ENCODE measurements around the gene KCNK17. TPM values are rescaled to one million over a fixed set of nuclear protein-coding genes. Genes with fewer than 3 reads are reported as not detected.

KCNK17 gene
- total and polyA plus RNA-seq, 2 of the 8 experiments (the other 6 are each of a cell fraction or from before 2014, with no cell fraction given): 2.9 to 3.4 TPM

- Histone ChIP-seq H3K27me3 (replicated peaks in 1 of 4; ENCODE audit: control insufficient read depth in 3 of 4, extremely low read depth in 1 of 4, insufficient read depth in 3 of 4, low read length in 3 of 4) (peaks cover 26 to 53% (median 47%) of the 10 kb centered on the region in 4 experiments), H4K20me1 (replicated peaks in 1 of 2; ENCODE audit: control insufficient read depth in 1 of 2, insufficient read depth in 2 of 2, low read length in 2 of 2) (peaks cover 0 to 2% of the 10 kb centered on the region in 2 experiments), H3K14ac (ENCODE audit: insufficient read length) (no peak overlapping the region), H2AK5ac (ENCODE audit: low read depth, low read length) (no peak overlapping the region), H3K23ac (ENCODE audit: insufficient read length) (no peak overlapping the region), H2BK12ac (ENCODE audit: low read depth, low read length) (no peak overlapping the region), H4K91ac (replicated peaks; ENCODE audit: insufficient read length, low read length) (peak overlapping the region; percentile 41), H3K9me3 (ENCODE audit: insufficient read depth in 2 of 2, low read depth in 1 of 2, low read length in 1 of 2) (no peaks in the 10 kb centered on the region), H3K56ac (replicated peaks; ENCODE audit: insufficient read length, low read depth, low read length) (no peak overlapping the region), H3K4me2 (ENCODE audit: insufficient read depth in 1 of 2, low read depth in 2 of 2, low read length in 2 of 2) (peak overlapping the region; percentile 76 to 89), H2BK20ac (ENCODE audit: low read length) (no peak overlapping the region), H4K5ac (ENCODE audit: insufficient read length, low read depth, low read length) (no peak overlapping the region), H3K79me2 (ENCODE audit: control insufficient read depth in 1 of 2, insufficient read depth in 2 of 2, low read length in 2 of 2) (no peaks in the 10 kb centered on the region), H2AFZ (ENCODE audit: low read length) (peak overlapping the region; percentile 57; the same call in 1 of the 2 replicates), H2BK120ac (replicated peaks; ENCODE audit: low read depth, low read length) (no peak overlapping the region), H3K36me3 (ENCODE audit: control insufficient read depth in 2 of 4, insufficient read depth in 4 of 4, low read length in 3 of 4) (no peaks in the 10 kb centered on the region), H3K4me3 (ENCODE audit: extremely low read depth in 1 of 4, insufficient read depth in 2 of 4, low read depth in 3 of 4, low read length in 4 of 4) (peak overlapping the region; percentile 37 to 68 (median 50)), H3K9ac (replicated peaks in 1 of 4; ENCODE audit: extremely low read depth in 1 of 4, low read depth in 3 of 4, low read length in 3 of 4) (peak overlapping the region in 2 of 4 experiments; percentile 29 to 34; a peak in 2 of 7 replicates), H3K79me1 (ENCODE audit: low read depth, low read length) (no peaks in the 10 kb centered on the region; the same call in 1 of the 2 replicates), H2BK15ac (ENCODE audit: low read length) (no peak overlapping the region), H3K27ac (ENCODE audit: low read depth, low read length) (no peak overlapping the region), H3K23me2 (ENCODE audit: low read depth, low read length) (peaks cover 12% of the 10 kb centered on the region; the same call in 1 of the 2 replicates), H2BK5ac (ENCODE audit: low read depth, low read length) (peak overlapping the region; percentile 75; the same call in 1 of the 2 replicates), H3K4ac (replicated peaks; ENCODE audit: insufficient read length, low read depth, low read length) (no peak overlapping the region), H4K8ac (ENCODE audit: extremely low read depth, insufficient read depth, low read length) (peak overlapping the region; percentile 91), H3K18ac (ENCODE audit: extremely low read depth, low read length) (no peak overlapping the region; the same call in none of the 2 replicates), H3K4me1 (replicated peaks in 1 of 4; ENCODE audit: control insufficient read depth in 3 of 4, insufficient read depth in 4 of 4, low read length in 3 of 4) (peaks cover 0 to 5% (median 3%) of the 10 kb centered on the region in 4 experiments; a peak in 4 of 7 replicates)
- WGBS, 2 experiments (ENCODE audit: extremely low coverage in 1 of 2, insufficient coverage in 1 of 2, insufficient read length in 1 of 2, insufficient replicate concordance in 2 of 2, low coverage in 1 of 2, low lambda C conversion rate in 2 of 2, missing lambda C conversion rate in 1 of 2): 35% methylated on average over 34 of the region's 45 CpGs; no CpG with 5 or more reads in 1 of the 2 experiments
- no peak for FAIRE-seq
- CTCF ChIA-PET (ENCODE audit: partially characterized antibody): interaction anchor here (0.6 to 47.4 kb wide), 11 partner anchors 9 to 1681 kb away, joined by 3 to 1738 read pairs (median 6); partner anchors contain the start of gene KCNK5
- POLR2A ChIA-PET (ENCODE audit: partially characterized antibody): interaction anchor here (1.4 to 2.1 kb wide), 2 partner anchors 11 to 145 kb away, joined by 4 to 6 read pairs; no protein-coding TSS in a partner anchor
- DNase-seq (ENCODE audit: low read depth in 1 of 2, low spot score in 2 of 2): peak in 1 of 2 experiments; percentile 55
- TF ChIP-seq POLR2AphosphoS5 (IDR thresholded peaks at IDR 0.05; ENCODE audit: low read depth, low read length) (no peak), NRF1 (IDR thresholded peaks at IDR 0.05; ENCODE audit: low read depth, low read length) (no peak), BRCA1 (IDR thresholded peaks at IDR 0.05; ENCODE audit: low read depth, low read length) (no peak), GABPA (IDR thresholded peaks at IDR 0.05; ENCODE audit: borderline replicate concordance, insufficient read depth, low read length) (no peak), TBP (IDR thresholded peaks at IDR 0.05; ENCODE audit: low read depth, low read length) (0 out of 2 replicates have a peak, but pooled peaks have one; percentile 15), SIRT6 (IDR thresholded peaks at IDR 0.05; ENCODE audit: low read length) (no peak), RAD21 (IDR thresholded peaks at IDR 0.05 in 1 of 2, conservative IDR thresholded peaks at IDR 0.05 in 1 of 2; ENCODE audit: low read depth in 2 of 2, low read length in 2 of 2) (no peak), SIN3A (conservative IDR thresholded peaks at IDR 0.05 in 1 of 2, IDR thresholded peaks at IDR 0.05 in 1 of 2; ENCODE audit: low read depth in 1 of 2, low read length in 2 of 2) (no peak), CHD1 (IDR thresholded peaks at IDR 0.05; ENCODE audit: low read depth, low read length) (no peak), JUND (IDR thresholded peaks at IDR 0.05; ENCODE audit: low read length) (no peak), SIX5 (IDR thresholded peaks at IDR 0.05; ENCODE audit: low read depth, low read length) (no peak), RBBP5 (IDR thresholded peaks at IDR 0.05; ENCODE audit: borderline replicate concordance, low read depth, low read length) (no peak)
These were observed 1.2 kb downstream of the KCNK17 start for GRCh38 chr6:39312912-39313525.

Data from H1 (cell line).